Lower lobe of right lung (tissue), 2 donors: ENCODE data around the gene COL7A1. TPM values are rescaled to one million over a fixed set of nuclear protein-coding genes. Genes with fewer than 3 reads are reported as not detected.
A peak's percentile ranks its signal among the peaks of the same experiment; 100 is the strongest.

ENCODE experiments used
- ATAC-seq, 2 donors: fragments of 200-7000 bp; cut with Tn5 transposase; one replicate each; pipeline ENCODE4 v1.9.1; 2020 to 2022; ENCODE audit warnings: mild to moderate bottlenecking in 2 of 2, moderate library complexity in 2 of 2
- DNase-seq: peaks from one replicate; pipeline ENCODE4 v3.0.0-alpha.2; 2020
- H3K27ac ChIP-seq: fragments of 200-600 bp; one replicate; pipeline ENCODE4 v1.8.0; 2022
- H3K27me3 ChIP-seq: fragments of 200-600 bp; one replicate; pipeline ENCODE4 v1.8.0; 2022; ENCODE audit warnings: low read depth
- H3K36me3 ChIP-seq: fragments of 200-600 bp; one replicate; pipeline ENCODE4 v1.8.0; 2022; ENCODE audit warnings: mild to moderate bottlenecking
- H3K4me1 ChIP-seq: fragments of 200-600 bp; one replicate; pipeline ENCODE4 v1.8.0; 2022
- H3K4me3 ChIP-seq: fragments of 200-600 bp; one replicate; pipeline ENCODE4 v1.8.0; 2022; ENCODE audit warnings: mild to moderate bottlenecking
- H3K9me3 ChIP-seq: fragments of 200-600 bp; one replicate; pipeline ENCODE4 v1.8.0; 2022
- intact Hi-C: fragments of 100-400 bp; cut with DNase I; formaldehyde crosslinking; loops from one replicate; pipeline ENCODE4 v1.11.0; 2022
- total RNA-seq: library from RNA; stranded (reverse); fragmentation: NEBNext Ultra II Directional; extraction: Animal tissue kit (Norgen Biotek cat#: 25700); gene quantifications from one replicate; pipeline ENCODE4 v1.2.1, GENCODE V29; 2021
- TF ChIP-seq, protein P1 (sequence below): fragments of 200-600 bp; IDR thresholded peaks from one replicate; pipeline ENCODE4 v1.8.0; 2022; ENCODE audit warnings: antibody characterized with exemption, mild to moderate bottlenecking
- donor health status: DM: no; HTN: yes; CAD: no; lungs with severe emphysema.

The COL7A1 gene
- total RNA-seq, 1 donor from 2014 or later: 2.6 TPM

GRCh38 chr3:48598323-48599076 lies 3.4 kb upstream of the COL7A1 start:
- peaks cover 16% of the 10 kb centered on the region for H3K27me3 ChIP-seq
- no peaks in the 10 kb centered on the region for H3K4me1 ChIP-seq
- peak overlapping the region; percentile 60 for H3K27ac ChIP-seq
- H3K36me3 ChIP-seq: peaks cover 61% of the 10 kb centered on the region
- intact Hi-C loops: no loop called here
- no peaks in the 10 kb centered on the region for H3K9me3 ChIP-seq
- peak; percentile 6 to 13 for ATAC-seq
- no peak for DNase-seq
- H3K4me3 ChIP-seq: no peak overlapping the region
- TF ChIP-seq, protein P1, sequence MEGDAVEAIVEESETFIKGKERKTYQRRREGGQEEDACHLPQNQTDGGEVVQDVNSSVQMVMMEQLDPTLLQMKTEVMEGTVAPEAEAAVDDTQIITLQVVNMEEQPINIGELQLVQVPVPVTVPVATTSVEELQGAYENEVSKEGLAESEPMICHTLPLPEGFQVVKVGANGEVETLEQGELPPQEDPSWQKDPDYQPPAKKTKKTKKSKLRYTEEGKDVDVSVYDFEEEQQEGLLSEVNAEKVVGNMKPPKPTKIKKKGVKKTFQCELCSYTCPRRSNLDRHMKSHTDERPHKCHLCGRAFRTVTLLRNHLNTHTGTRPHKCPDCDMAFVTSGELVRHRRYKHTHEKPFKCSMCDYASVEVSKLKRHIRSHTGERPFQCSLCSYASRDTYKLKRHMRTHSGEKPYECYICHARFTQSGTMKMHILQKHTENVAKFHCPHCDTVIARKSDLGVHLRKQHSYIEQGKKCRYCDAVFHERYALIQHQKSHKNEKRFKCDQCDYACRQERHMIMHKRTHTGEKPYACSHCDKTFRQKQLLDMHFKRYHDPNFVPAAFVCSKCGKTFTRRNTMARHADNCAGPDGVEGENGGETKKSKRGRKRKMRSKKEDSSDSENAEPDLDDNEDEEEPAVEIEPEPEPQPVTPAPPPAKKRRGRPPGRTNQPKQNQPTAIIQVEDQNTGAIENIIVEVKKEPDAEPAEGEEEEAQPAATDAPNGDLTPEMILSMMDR: no peak

GRCh38 chr3:48597408-48597800 lies 2.3 kb upstream of the COL7A1 start:
- Histone ChIP-seq H3K27me3 (peaks cover 21% of the 10 kb centered on the region), H3K4me1 (no peaks in the 10 kb centered on the region), H3K27ac (no peak overlapping the region), H3K9me3 (no peaks in the 10 kb centered on the region), H3K4me3 (no peak overlapping the region), H3K36me3 (peaks cover 50% of the 10 kb centered on the region)
- DNase-seq (no peak), ATAC-seq (no peak)
- TF ChIP-seq, protein P1: no peak
- intact Hi-C loops: no loop called here

- peaks cover 23% of the 10 kb centered on the region for H3K27me3 ChIP-seq
- peaks cover 45% of the 10 kb centered on the region for H3K36me3 ChIP-seq
- ATAC-seq: no peak
- H3K9me3 ChIP-seq: no peaks in the 10 kb centered on the region
- H3K4me1 ChIP-seq: no peaks in the 10 kb centered on the region
- intact Hi-C loops: no loop called here
- H3K4me3 ChIP-seq: no peak overlapping the region
- TF ChIP-seq, protein P1: no peak
- H3K27ac ChIP-seq: no peak overlapping the region
- no peak for DNase-seq
Observed at GRCh38 chr3:48596676-48597407, 1.7 kb upstream of the COL7A1 start.

DNA sequence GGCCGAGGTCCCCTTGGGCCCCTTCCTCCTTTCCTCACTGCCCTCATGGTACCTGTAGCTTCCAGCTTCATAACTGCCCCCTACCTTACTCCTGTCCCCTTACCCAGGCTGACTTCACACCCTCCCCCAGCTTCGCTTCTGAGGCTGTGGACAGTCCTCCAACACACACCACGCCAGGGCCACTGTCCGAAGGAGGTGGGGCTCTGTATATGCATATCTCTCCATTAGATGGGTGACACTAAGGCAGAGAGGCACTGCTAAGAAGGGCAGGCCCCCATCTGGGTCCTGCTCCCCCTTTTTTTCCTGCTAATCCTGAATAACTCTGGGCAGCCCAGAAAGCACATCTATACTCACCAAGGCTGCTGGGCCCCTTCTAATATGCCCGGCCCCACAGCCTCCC lies 1.0 kb upstream of the COL7A1 start:
- H3K36me3 ChIP-seq: peaks cover 38% of the 10 kb centered on the region
- H3K9me3 ChIP-seq: no peaks in the 10 kb centered on the region
- H3K4me1 ChIP-seq: no peaks in the 10 kb centered on the region
- DNase-seq: no peak
- TF ChIP-seq, protein P1: no peak
- no peak overlapping the region for H3K4me3 ChIP-seq
- intact Hi-C loops: no loop called here
- peaks cover 23% of the 10 kb centered on the region for H3K27me3 ChIP-seq
- ATAC-seq: no peak
- no peak overlapping the region for H3K27ac ChIP-seq

DNA sequence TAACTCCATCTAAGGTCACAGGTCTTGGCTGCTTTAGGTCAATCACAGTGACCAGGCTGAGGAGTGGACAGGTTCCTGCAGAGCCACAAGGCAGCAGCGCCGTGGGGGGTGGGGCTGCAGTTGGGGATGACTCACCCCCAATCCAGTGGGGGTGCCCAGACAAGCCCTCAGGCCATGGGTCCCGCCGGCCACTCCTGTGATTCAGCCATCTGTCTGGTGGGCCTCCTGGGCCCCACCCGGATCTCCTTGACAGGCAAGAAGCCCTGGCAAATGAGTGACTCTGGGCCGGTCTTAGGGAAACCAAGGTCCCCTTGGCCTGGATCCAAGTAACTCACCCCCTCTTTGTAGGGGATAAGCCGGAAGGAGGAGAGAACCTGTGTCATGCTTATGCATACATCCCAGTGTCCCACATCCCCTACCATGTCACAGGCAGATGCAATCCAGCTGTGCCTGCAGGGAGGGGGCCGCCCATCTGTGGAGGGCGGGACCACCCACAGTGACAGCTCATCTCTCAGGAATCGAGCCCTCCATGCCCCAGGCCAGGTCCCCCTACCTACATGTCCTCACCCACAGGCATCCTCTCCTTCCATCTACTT lies 495 bp upstream of the COL7A1 start:
- Histone ChIP-seq H3K9me3 (no peaks in the 10 kb centered on the region), H3K27me3 (peaks cover 23% of the 10 kb centered on the region), H3K4me3 (no peak overlapping the region), H3K27ac (no peak overlapping the region), H3K4me1 (no peaks in the 10 kb centered on the region), H3K36me3 (peaks cover 33% of the 10 kb centered on the region)
- ATAC-seq: peak in 1 of 2 donors; percentile 9
- intact Hi-C loops: no loop called here
- DNase-seq: no peak
- TF ChIP-seq, protein P1: no peak
